Fibroblast of the aortic adventitia (primary cell): Measurements from ENCODE around the gene NT5DC3. TPM values are rescaled to one million over a fixed set of nuclear protein-coding genes. Genes with fewer than 3 reads are reported as not detected.

Experiments
- DNase-seq: peaks from one replicate; pipeline ENCODE4 v3.0.0-alpha.2; 2010; ENCODE audit warnings: low read depth
- H3K4me3 ChIP-seq: 2 replicates; pipeline ENCODE4 v1.5.1; 2011; ENCODE audit warnings: low read depth, mild to moderate bottlenecking, control low read depth, low read length, moderate library complexity
- total RNA-seq: library from RNA; depleted of rRNA; stranded (reverse); fragments of >200 nt; gene quantifications from 2 replicates; pipeline ENCODE4 v1.2.3, GENCODE V29; 2012; ENCODE audit warnings: low replicate concordance
- TF ChIP-seq, protein P1 (sequence below): IDR thresholded peaks from 2 replicates; pipeline ENCODE4 v1.5.1; 2011; ENCODE audit warnings: mild to moderate bottlenecking, low read length, control low read depth, inconsistent platforms; ENCODE audit not compliant: insufficient read depth

The NT5DC3 gene
- total RNA-seq, 1 donor = 11.7 TPM

DNA sequence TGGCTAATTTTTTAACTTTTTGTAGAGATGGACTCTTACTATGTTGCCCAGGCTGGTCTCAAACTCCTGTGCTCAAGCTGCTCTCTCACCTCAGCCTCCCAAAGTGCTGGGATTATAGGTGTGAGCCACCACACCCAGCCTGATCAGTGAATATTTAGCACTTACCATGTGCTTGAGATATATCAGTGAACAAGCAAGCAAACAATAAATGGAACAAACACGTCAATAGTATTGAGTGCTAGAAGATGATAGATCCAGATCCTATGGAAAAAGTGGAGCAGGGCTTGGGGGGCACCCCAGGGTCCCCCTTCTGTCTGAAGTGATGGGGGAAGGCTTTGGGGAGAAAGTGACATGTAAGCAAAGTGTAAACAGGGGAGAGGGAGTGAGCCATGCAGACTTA is 83.8 kb downstream of the NT5DC3 start:
- no peak overlapping the region for H3K4me3 ChIP-seq
- TF ChIP-seq, protein P1, sequence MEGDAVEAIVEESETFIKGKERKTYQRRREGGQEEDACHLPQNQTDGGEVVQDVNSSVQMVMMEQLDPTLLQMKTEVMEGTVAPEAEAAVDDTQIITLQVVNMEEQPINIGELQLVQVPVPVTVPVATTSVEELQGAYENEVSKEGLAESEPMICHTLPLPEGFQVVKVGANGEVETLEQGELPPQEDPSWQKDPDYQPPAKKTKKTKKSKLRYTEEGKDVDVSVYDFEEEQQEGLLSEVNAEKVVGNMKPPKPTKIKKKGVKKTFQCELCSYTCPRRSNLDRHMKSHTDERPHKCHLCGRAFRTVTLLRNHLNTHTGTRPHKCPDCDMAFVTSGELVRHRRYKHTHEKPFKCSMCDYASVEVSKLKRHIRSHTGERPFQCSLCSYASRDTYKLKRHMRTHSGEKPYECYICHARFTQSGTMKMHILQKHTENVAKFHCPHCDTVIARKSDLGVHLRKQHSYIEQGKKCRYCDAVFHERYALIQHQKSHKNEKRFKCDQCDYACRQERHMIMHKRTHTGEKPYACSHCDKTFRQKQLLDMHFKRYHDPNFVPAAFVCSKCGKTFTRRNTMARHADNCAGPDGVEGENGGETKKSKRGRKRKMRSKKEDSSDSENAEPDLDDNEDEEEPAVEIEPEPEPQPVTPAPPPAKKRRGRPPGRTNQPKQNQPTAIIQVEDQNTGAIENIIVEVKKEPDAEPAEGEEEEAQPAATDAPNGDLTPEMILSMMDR = no peak
- DNase-seq = no peak

DNA sequence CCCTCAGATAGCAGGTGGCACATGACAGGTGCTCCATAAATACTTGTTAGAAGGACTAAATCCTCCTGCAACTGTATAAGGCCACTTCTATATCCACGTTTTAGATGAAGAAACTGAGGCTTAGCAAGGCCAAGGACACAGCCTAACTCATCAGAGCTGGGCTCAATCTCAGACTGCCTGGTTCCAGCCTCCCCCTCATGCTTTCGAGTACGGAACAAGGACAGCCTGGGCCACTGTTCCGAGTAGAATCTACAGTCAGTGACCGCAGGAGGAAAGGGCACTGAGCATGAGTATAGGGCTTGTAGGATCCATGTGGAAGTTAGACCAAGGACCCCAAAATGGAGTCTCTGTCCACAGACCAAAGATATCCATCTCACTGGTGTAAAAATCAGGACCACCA is 84.6 kb downstream of the NT5DC3 start:
- TF ChIP-seq, protein P1 = no peak
- no peak overlapping the region for H3K4me3 ChIP-seq

DNA sequence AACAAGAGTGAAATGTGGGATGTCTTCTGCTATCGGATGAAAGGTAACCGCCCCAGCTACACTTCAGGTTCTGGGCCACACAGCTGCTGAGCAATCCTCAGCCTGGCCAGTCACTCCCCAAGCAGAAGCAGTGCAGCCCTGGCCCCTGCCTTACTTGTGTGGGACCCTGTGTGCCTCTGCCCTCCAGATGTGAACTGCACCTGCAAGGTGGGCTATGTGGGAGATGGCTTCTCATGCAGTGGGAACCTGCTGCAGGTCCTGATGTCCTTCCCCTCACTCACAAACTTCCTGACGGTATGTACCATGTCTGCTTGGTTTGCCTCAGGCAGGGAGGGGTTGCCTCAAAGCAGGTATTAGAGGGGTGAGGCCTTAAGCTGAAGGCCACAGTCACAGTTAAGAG is 85.6 kb downstream of the NT5DC3 start:
- no peak overlapping the region for H3K4me3 ChIP-seq
- DNase-seq = no peak
- TF ChIP-seq, protein P1 = no peak

More for the DNA sequence above, 84.6 kb downstream of the NT5DC3 start:
- DNase-seq = no peak

DNA sequence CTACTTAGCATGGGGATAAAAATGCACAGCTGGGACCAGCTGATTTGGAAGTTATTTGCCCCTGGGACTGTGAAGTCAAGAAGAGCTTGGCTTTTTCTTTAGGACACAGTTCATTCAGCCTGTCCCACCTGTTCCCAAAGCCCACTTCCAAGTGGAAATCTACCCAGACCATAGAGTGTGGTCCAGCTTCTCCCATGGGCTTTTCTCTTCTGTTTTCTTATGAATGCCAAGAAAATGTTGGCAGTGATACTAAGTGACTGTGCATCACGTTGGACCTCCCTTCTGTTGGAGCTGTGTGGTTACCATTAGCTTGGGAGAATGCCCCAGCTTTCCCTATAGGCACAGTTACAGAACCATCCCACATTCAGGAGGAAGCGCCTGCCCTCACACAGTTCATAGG is 89.4 kb downstream of the NT5DC3 start:
- H3K4me3 ChIP-seq = no peak overlapping the region
- TF ChIP-seq, protein P1 = no peak
- DNase-seq = peak; percentile 56

DNA sequence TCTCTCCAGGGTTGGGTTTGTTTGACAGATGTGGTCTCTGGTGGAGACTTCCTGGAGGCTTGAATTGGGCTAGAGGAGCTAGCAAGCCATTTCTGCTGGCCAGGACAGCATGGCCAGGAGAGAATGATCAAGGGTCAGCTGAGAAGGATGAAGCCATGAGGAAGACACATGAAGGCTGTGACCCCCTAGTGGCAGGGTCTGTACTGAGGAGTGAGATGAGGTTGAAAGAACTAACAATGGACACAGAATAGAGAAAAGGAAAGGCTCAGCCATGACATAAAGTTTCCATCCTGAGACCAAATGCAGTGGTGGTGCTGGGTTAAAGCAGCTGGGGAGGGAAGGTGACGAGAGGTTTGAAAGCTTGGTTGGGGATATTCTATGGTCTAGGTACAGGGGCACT is 89.9 kb downstream of the NT5DC3 start:
- TF ChIP-seq, protein P1 = no peak
- no peak for DNase-seq

DNA sequence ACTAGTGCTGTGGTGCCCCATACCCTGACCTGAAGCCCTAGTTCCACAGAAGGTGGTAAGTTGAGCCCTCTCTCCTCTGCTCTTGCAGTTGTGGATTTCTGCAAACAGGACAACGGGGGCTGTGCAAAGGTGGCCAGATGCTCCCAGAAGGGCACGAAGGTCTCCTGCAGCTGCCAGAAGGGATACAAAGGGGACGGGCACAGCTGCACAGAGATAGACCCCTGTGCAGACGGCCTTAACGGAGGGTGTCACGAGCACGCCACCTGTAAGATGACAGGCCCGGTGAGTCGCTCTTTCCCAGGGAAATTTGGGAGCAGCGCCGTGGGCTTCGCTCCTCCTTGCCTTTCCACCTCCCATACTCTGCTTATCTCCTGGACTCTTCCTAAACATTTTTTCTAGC is 92.2 kb downstream of the NT5DC3 start:
- TF ChIP-seq, protein P1 = no peak
- no peak for DNase-seq
- H3K4me3 ChIP-seq = no peak overlapping the region

More for the DNA sequence above, 89.9 kb downstream of the NT5DC3 start:
- no peak overlapping the region for H3K4me3 ChIP-seq

DNA sequence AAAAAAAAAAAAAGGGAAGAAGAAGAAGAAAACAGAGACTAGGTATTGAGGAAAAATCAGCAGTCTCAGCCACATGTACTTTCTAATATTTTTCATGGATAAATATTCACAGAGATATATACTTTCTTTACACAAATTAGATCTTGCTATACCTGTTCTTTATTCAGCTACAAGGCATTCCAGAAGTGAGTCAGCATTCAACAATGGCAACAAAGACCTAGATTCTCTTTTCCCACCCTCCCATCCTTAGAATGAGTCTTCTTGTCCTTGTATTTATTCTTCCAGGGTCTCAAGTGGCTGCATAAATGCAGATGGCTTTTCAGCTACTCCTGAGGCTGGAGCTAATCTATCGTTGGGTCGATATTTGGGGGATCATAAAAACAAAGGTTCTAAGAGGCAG is 93.0 kb downstream of the NT5DC3 start:
- no peak for DNase-seq
- H3K4me3 ChIP-seq = no peak overlapping the region
- TF ChIP-seq, protein P1 = no peak
